Keratinocyte (primary cell): ENCODE measurements around the gene PPP2R5B. TPM values are rescaled to one million over a fixed set of nuclear protein-coding genes. Genes with fewer than 3 reads are reported as not detected.

ENCODE experiments used
- DNase-seq: peaks from one replicate; pipeline ENCODE4 v3.0.0-alpha.2; 2011; ENCODE audit warnings: low read depth, missing footprints, low spot score
- FAIRE-seq: peaks from 2 replicates; lab custom pipeline; 2011; peaks lifted over from hg19 to GRCh38; lab: Jason Lieb, UNC
- H2AFZ ChIP-seq: 2 replicates; pipeline ENCODE4 v1.6.0; 2012; ENCODE audit warnings: low read length, control low read depth, inconsistent platforms; ENCODE audit not compliant: control insufficient read depth
- H3K27ac ChIP-seq: 2 replicates; pipeline ENCODE4 v1.5.1; 2011; ENCODE audit warnings: low read length; ENCODE audit not compliant: control insufficient read depth, insufficient read depth
- H3K27me3 ChIP-seq: 3 replicates; pipeline ENCODE4 v1.6.0; 2011; ENCODE audit warnings: low read length; ENCODE audit not compliant: control insufficient read depth, insufficient read depth; ENCODE audit errors: extremely low read depth
- H3K36me3 ChIP-seq, 2 experiments: 2 replicates in 1 of 2; 3 replicates in 1 of 2; pipeline ENCODE4 v1.5.1; 2011; ENCODE audit warnings: low read length in 2 of 2, mild to moderate bottlenecking in 1 of 2; ENCODE audit not compliant: control insufficient read depth in 2 of 2, insufficient read depth in 2 of 2; ENCODE audit errors: extremely low read depth in 1 of 2
- H3K4me1 ChIP-seq: 3 replicates; pipeline ENCODE4 v1.5.1; 2011; ENCODE audit warnings: low read length; ENCODE audit not compliant: control insufficient read depth, insufficient read depth; ENCODE audit errors: extremely low read depth
- H3K4me2 ChIP-seq: 3 replicates; pipeline ENCODE4 v1.6.0; 2011; ENCODE audit warnings: low read depth, low read length; ENCODE audit not compliant: control insufficient read depth, insufficient read depth; ENCODE audit errors: extremely low read depth
- H3K4me3 ChIP-seq, 3 experiments: fragments of 200-600 bp in 1 of 3; sonication (generic) in 1 of 3; 2 replicates in 2 of 3; 3 replicates in 1 of 3; pipeline ENCODE4 v1.5.1; 2011 to 2016; ENCODE audit warnings: low read length in 3 of 3, mild to moderate bottlenecking in 3 of 3, control low read depth in 2 of 3, inconsistent platforms in 1 of 3, low read depth in 1 of 3, mixed read lengths in 1 of 3, mixed run types in 1 of 3, moderate library complexity in 1 of 3; ENCODE audit not compliant: control insufficient read depth in 2 of 3, insufficient read depth in 2 of 3; ENCODE audit errors: extremely low read depth in 1 of 3
- H3K79me2 ChIP-seq: 2 replicates; pipeline ENCODE4 v1.6.0; 2012; ENCODE audit warnings: low read length; ENCODE audit not compliant: control insufficient read depth, insufficient read depth
- H3K9ac ChIP-seq: 3 replicates; pipeline ENCODE4 v1.6.0; 2011; ENCODE audit warnings: low read length; ENCODE audit not compliant: control insufficient read depth, insufficient read depth; ENCODE audit errors: extremely low read depth
- H3K9me1 ChIP-seq: 3 replicates; pipeline ENCODE4 v1.6.0; 2011; ENCODE audit warnings: low read length; ENCODE audit not compliant: control insufficient read depth, insufficient read depth; ENCODE audit errors: extremely low read depth
- H3K9me3 ChIP-seq: 2 replicates; pipeline ENCODE4 v1.5.1; 2012; ENCODE audit warnings: low read depth, low read length; ENCODE audit not compliant: control insufficient read depth
- H4K20me1 ChIP-seq: 3 replicates; pipeline ENCODE4 v1.6.0; 2011; ENCODE audit warnings: low read length; ENCODE audit not compliant: control insufficient read depth, insufficient read depth; ENCODE audit errors: extremely low read depth
- CTCF ChIP-seq, 3 experiments: IDR thresholded peaks in 1 of 3; conservative IDR thresholded peaks in 1 of 3; optimal IDR thresholded peaks in 1 of 3; 2 replicates in 2 of 3; 3 replicates in 1 of 3; pipeline versions ENCODE3 to v1.5.1; 2011; ENCODE audit warnings: low read length in 3 of 3, mild to moderate bottlenecking in 3 of 3, moderate library complexity in 2 of 3, control low read depth in 1 of 3, inconsistent platforms in 1 of 3; ENCODE audit not compliant: insufficient read depth in 2 of 3; ENCODE audit errors: extremely low read depth in 1 of 3
- EZH2 ChIP-seq: IDR thresholded peaks from one replicate; pipeline ENCODE4 v1.6.1; 2012; ENCODE audit warnings: inconsistent platforms, mild to moderate bottlenecking, low read length, moderate library complexity
- dilution Hi-C: fragments of 300-500 bp; cut with MboI; formaldehyde crosslinking; loops from one replicate; pipeline ENCODE4 v1.7.0; 2020; ENCODE audit warnings: low sequenced_read_pairs; ENCODE audit not compliant: extremely low pct_ligation_motif_present
- polyA plus RNA-seq, 5 experiments: library from polyadenylated mRNA; depleted of rRNA in 3 of 5; stranded (reverse) in 3 of 5; stranded (forward) in 1 of 5; unstranded in 1 of 5; fragments of >200 nt; gene quantifications; 1 replicate in 1 of 5; 2 replicates in 3 of 5; 3 replicates in 1 of 5; pipeline versions ENCODE4 v1.2.1 to v1.2.3, GENCODE V29; 2011 to 2012; ENCODE audit warnings: missing spikeins in 2 of 5, low read depth in 1 of 5, low replicate concordance in 1 of 5

Gene PPP2R5B
- polyA plus RNA-seq, 1 donor (not counting 4 experiments of a cell fraction or from before 2014, with no cell fraction given), result 16.4 TPM

GRCh38 chr11:64910451-64911093 lies 13.9 kb upstream of the PPP2R5B start:
- Histone ChIP-seq H3K9ac (no peak overlapping the region), H3K27me3 (no peaks in the 10 kb centered on the region), H3K36me3 (peaks cover 21 to 49% of the 10 kb centered on the region in 2 experiments), H3K4me2 (no peak overlapping the region), H3K9me3 (no peaks in the 10 kb centered on the region), H3K9me1 (no peaks in the 10 kb centered on the region), H3K79me2 (peaks cover under 1% of the 10 kb centered on the region), H3K4me3 (no peak overlapping the region), H3K27ac (no peak overlapping the region), H4K20me1 (no peaks in the 10 kb centered on the region), H3K4me1 (no peaks in the 10 kb centered on the region), H2AFZ (no peak overlapping the region)
- TF ChIP-seq EZH2, result no peak
- no peak for TF ChIP-seq CTCF (optimal IDR thresholded peaks at IDR 0.05 in 1 of 3, IDR thresholded peaks at IDR 0.05 in 1 of 3, conservative IDR thresholded peaks at IDR 0.05 in 1 of 3; ENCODE audit: extremely low read depth in 1 of 3, insufficient read depth in 2 of 3, low read length in 3 of 3)
- DNase-seq (no peak), FAIRE-seq (no peak)
- dilution Hi-C loops, result no loop called here

DNA sequence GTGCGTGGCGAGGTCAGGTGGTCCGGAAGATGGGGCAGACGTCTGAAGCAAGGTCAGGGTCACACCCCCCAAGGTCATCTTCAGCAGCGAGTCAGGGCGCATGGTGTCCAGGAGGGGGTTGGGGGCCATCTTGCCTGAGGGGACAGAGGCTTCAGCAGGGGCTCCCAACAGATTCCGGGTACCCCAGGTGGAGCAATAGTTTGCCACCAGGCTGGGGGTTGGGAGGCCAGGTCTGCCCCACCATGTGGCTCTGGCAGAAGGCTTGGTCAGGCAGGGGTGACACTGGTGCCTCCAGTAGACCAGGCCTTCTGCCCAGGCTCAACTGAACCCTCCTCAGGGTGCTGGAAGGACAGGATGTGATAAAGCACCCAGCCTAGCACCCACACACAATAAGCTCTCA lies 13.3 kb upstream of the PPP2R5B start:
- no peaks in the 10 kb centered on the region for H4K20me1 ChIP-seq
- H3K4me1 ChIP-seq, result peaks cover 6% of the 10 kb centered on the region
- no peak overlapping the region for H3K27ac ChIP-seq
- no peaks in the 10 kb centered on the region for H3K27me3 ChIP-seq
- H3K9me3 ChIP-seq, result no peaks in the 10 kb centered on the region
- H3K4me3 ChIP-seq, result no peak overlapping the region
- H3K36me3 ChIP-seq, result peaks cover 15 to 48% of the 10 kb centered on the region in 2 experiments
- H3K4me2 ChIP-seq, result no peak overlapping the region
- peaks cover 6% of the 10 kb centered on the region for H3K79me2 ChIP-seq
- FAIRE-seq (no peak), DNase-seq (no peak)
- no peaks in the 10 kb centered on the region for H3K9me1 ChIP-seq
- no peak overlapping the region for H2AFZ ChIP-seq
- no peak for TF ChIP-seq CTCF (optimal IDR thresholded peaks at IDR 0.05 in 1 of 3, IDR thresholded peaks at IDR 0.05 in 1 of 3, conservative IDR thresholded peaks at IDR 0.05 in 1 of 3; ENCODE audit: extremely low read depth in 1 of 3, insufficient read depth in 2 of 3, low read length in 3 of 3)
- no peak for TF ChIP-seq EZH2
- H3K9ac ChIP-seq, result no peak overlapping the region
- dilution Hi-C loops, result no loop called here
